ENCODE results near the gene GOLPH3L. TPM values are rescaled to one million over a fixed set of nuclear protein-coding genes. Genes with fewer than 3 reads are reported as not detected.
"Not testable (repeated sequence)": the region's sequence is repeated elsewhere in the genome, so short reads cannot be mapped to it uniquely, and the experiment has no call there.

Gene GOLPH3L
- total and polyA plus RNA-seq, 8 donors, result 28.1 to 41.7 (median 38.7) TPM

DNA sequence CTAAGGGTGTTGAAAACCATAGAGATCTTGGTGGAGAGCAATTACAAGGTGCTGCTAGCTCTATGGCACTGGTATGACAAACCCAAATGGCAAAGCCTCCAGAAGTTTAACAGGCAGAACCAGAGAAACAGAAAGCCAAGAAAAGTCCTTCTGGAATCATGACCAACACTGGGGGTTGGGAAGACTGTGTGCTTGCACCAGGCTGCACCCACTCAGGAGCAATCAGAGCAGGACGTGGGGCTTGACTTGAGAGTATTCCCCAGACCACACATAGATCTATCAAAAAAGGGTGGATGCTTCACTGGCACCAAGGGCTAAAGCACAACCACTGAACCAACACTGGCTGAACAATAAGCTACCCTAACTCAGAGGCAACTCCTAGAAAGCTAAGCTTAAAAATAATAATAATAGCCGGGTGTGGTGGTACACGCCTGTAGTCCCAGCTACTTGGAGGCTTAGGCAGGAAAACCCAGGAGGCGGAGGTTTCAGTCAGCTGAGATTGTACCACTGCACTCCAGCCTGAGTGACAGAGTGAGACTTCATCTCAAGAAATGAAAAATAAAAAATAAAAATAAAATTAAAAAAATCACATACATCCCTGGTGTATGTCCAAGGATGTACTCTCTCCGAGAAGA lies 47.4 kb downstream of the GOLPH3L start:
- Histone ChIP-seq H3K4me3 (no peak overlapping the region), H3K4me1 (no peaks in the 10 kb centered on the region), H3K27me3 (no peaks in the 10 kb centered on the region), H3K9me3 (no peaks in the 10 kb centered on the region), H3K36me3 (peaks cover 0 to 18% of the 10 kb centered on the region in 2 donors), H3K27ac (no peak overlapping the region)
- intact Hi-C loops (cut with DNase I), result no loop called here
- no peak for ATAC-seq
- TF ChIP-seq, protein P1, sequence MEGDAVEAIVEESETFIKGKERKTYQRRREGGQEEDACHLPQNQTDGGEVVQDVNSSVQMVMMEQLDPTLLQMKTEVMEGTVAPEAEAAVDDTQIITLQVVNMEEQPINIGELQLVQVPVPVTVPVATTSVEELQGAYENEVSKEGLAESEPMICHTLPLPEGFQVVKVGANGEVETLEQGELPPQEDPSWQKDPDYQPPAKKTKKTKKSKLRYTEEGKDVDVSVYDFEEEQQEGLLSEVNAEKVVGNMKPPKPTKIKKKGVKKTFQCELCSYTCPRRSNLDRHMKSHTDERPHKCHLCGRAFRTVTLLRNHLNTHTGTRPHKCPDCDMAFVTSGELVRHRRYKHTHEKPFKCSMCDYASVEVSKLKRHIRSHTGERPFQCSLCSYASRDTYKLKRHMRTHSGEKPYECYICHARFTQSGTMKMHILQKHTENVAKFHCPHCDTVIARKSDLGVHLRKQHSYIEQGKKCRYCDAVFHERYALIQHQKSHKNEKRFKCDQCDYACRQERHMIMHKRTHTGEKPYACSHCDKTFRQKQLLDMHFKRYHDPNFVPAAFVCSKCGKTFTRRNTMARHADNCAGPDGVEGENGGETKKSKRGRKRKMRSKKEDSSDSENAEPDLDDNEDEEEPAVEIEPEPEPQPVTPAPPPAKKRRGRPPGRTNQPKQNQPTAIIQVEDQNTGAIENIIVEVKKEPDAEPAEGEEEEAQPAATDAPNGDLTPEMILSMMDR (IDR thresholded peaks at IDR 0.05), result no peak
- DNase-seq, result no peak

DNA sequence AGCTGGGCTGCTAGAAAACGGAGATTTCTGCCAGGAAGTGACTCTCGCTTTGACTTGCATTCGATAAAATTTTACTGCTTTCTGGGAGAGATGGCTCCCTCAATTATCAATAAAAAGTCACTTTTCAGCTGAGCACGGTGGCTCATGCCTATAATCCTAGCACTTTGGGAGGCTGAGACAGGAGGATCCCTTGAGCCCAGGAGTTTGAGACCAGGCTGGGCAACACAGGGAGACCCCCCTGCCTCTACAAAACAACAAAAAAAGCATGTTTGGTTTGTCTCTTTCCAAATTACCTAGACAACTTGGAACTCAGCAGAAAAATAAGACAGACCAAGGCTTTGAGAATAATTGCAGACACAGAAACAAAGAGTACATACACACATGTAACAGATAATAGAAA lies 54.7 kb downstream of the GOLPH3L start:
- H3K4me1 ChIP-seq, result no peaks in the 10 kb centered on the region
- TF ChIP-seq, protein P1 (IDR thresholded peaks at IDR 0.05), result no peak
- intact Hi-C loops (cut with DNase I), result no loop called here
- no peaks in the 10 kb centered on the region for H3K27me3 ChIP-seq
- no peak for DNase-seq
- no peak for ATAC-seq
- H3K27ac ChIP-seq, result no peak overlapping the region
- H3K36me3 ChIP-seq, result peaks cover 0 to 4% of the 10 kb centered on the region in 2 donors
- H3K9me3 ChIP-seq, result no peaks in the 10 kb centered on the region
- H3K4me3 ChIP-seq, result no peak overlapping the region

GRCh38 chr1:150641126-150641815 lies 55.7 kb downstream of the GOLPH3L start:
- DNase-seq; H3K4me3 ChIP-seq; H3K4me1 ChIP-seq; intact Hi-C loops (cut with DNase I); H3K9me3 ChIP-seq; H3K27ac ChIP-seq; H3K27me3 ChIP-seq; ATAC-seq; H3K36me3 ChIP-seq: not testable (repeated sequence)

- H3K4me1 ChIP-seq; H3K4me3 ChIP-seq; H3K27me3 ChIP-seq; DNase-seq; H3K36me3 ChIP-seq; ATAC-seq; H3K9me3 ChIP-seq; H3K27ac ChIP-seq; intact Hi-C loops (cut with DNase I): not testable (repeated sequence)
These were observed 58.5 kb downstream of the GOLPH3L start for GRCh38 chr1:150638430-150638829.

DNA sequence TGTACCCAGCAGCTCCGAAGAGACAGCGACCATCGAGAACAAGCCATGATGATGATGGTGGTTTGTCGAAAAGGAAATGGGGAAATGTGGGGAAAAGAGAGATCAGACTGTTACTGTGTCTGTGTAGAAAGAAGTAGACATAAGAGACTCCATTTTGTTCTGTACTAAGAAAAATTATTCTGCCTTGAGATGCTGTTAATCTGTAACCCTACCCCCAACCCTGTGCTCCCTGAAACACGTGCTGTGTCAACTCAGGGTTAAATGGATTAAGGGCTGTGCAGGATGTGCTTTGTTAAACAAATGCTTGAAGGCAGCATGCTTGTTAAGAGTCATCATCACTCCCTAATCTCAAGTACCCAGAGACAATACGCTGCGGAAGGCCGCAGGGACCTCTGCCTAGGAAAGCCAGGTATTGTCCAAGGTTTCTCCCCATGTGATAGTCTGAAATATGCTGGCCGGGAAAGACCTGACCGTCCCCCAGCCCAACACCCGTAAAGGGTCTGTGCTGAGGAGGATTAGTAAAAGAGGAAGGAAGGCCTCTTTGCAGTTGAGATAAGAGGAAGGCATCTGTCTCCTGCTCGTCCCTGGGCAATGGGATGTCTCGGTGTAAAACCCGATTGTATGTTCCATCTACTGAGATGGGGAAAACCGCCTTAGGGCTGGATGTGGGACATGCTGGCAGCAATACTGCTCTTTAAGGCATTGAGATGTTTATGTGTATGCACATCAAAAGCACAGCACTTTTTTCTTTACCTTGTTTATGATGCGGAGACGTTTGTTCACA lies 61.9 kb downstream of the GOLPH3L start:
- H3K36me3 ChIP-seq; DNase-seq; H3K9me3 ChIP-seq; intact Hi-C loops (cut with DNase I); H3K27ac ChIP-seq; ATAC-seq; H3K27me3 ChIP-seq; H3K4me3 ChIP-seq: not testable (repeated sequence)
- peaks cover 0 to 14% of the 10 kb centered on the region in 2 donors for H3K4me1 ChIP-seq

GRCh38 chr1:150629115-150629928 lies 67.6 kb downstream of the GOLPH3L start, which contains the start of gene ENSA:
Gene ENSA (minus strand): TSS chr1:150629612. CDS start chr1:150629470, 142 bp downstream.
- Histone ChIP-seq H3K27me3 (no peaks in the 10 kb centered on the region), H3K4me3 (peak within 1 kb of the TSS; percentile 69 to 79), H3K27ac (peak within 1 kb of the TSS; percentile 97), H3K36me3 (peaks cover 0 to 32% of the 10 kb centered on the region in 2 donors), H3K4me1 (peaks cover 8 to 39% of the 10 kb centered on the region in 2 donors), H3K9me3 (no peaks in the 10 kb centered on the region)
- intact Hi-C loops (cut with DNase I), result no loop called here
- ATAC-seq (peak; percentile 94), DNase-seq (peak; percentile 96 to 99 (median 98))
- TF ChIP-seq, protein P1 (IDR thresholded peaks at IDR 0.05), result no peak

All from left lung (tissue), 10 donors.